ENCODE data around the gene RAMACL.
"Not testable (repeated sequence)": the region's sequence is repeated elsewhere in the genome, so short reads cannot be mapped to it uniquely, and the experiment has no call there.

- not testable (repeated sequence) for TF ChIP-seq POLR2A (IDR thresholded peaks at IDR 0.05; ENCODE audit: extremely low read depth, insufficient read length); MYC (IDR thresholded peaks at IDR 0.05; ENCODE audit: low read depth, low read length)
- TF ChIP-seq, protein P1, sequence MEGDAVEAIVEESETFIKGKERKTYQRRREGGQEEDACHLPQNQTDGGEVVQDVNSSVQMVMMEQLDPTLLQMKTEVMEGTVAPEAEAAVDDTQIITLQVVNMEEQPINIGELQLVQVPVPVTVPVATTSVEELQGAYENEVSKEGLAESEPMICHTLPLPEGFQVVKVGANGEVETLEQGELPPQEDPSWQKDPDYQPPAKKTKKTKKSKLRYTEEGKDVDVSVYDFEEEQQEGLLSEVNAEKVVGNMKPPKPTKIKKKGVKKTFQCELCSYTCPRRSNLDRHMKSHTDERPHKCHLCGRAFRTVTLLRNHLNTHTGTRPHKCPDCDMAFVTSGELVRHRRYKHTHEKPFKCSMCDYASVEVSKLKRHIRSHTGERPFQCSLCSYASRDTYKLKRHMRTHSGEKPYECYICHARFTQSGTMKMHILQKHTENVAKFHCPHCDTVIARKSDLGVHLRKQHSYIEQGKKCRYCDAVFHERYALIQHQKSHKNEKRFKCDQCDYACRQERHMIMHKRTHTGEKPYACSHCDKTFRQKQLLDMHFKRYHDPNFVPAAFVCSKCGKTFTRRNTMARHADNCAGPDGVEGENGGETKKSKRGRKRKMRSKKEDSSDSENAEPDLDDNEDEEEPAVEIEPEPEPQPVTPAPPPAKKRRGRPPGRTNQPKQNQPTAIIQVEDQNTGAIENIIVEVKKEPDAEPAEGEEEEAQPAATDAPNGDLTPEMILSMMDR (IDR thresholded peaks at IDR 0.05; ENCODE audit: low read depth, low read length) = not testable (repeated sequence)
Observed at GRCh38 chr6:166581801-166582200, 4.7 kb downstream of the RAMACL start.

All from NB4 (cell line).